ENCODE measurements around the gene CEMIP2. TPM values are rescaled to one million over a fixed set of nuclear protein-coding genes. Genes with fewer than 3 reads are reported as not detected.
A peak's percentile ranks its signal among the peaks of the same experiment; 100 is the strongest.

Gene CEMIP2
- total RNA-seq, 1 donor from 2014 or later, result 114 TPM

DNA sequence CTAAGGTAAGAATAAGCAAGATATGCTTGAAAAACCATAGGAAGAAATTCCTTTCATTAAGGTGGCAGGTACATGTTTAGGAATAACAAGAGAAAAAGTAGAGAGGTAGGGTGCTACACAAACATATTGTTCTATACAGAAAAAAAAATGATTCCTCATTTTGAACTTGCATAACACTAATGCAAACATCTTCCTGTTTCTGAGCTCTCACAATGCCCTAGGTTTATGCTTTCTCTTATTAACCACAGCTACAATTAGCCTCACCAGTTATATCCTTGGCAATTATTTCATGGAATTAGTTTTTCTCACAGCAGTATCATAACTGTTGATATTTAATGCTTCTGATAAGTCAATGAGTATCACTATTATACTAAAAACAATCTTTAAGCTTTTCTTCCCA, 20.7 kb downstream of the CEMIP2 start:
- no peak for DNase-seq (ENCODE audit: extremely low read depth, low read depth, low spot score)

- no peak for DNase-seq (ENCODE audit: extremely low read depth, low read depth, low spot score)
These were observed 21.6 kb downstream of the CEMIP2 start for GRCh38 chr9:71746758-71747125.

- DNase-seq (ENCODE audit: extremely low read depth, low read depth, low spot score), result no peak
These were observed 22.1 kb downstream of the CEMIP2 start for GRCh38 chr9:71746023-71746757.

DNA sequence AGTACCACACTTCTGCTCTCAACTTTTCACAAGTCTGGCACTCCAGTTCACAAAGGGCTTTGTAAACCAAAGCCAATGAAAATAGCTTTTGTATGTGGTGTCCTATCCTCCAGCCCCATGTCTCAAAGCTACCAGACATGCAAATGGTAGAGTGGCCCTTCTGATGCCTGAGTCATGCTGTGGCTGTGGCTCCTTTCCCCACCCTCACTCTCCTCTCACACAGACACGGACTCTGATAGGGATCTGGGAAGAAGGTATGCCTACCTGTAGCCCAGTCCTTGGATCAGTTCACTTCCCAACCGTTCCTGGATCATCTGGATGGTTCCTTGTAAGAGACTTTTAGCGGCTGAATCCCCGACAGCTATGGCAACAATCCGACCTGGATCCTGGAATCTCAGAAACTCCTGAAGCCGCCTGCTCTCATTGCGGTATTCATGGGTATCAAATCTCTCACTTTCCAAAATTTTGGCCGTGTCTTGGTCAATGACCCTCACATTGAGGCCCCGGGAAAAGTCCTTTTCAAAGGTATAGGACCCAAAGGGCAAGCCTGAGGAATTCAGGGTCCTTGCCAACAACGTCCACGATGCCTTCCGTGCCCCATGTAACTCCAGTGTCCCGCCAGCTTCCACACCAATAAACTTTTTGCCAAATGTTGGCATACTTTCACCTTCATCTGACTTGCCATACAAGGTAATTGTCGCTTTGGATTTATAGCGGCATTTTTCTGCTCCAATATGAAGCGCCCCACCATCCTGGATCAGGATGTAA, 23.4 kb downstream of the CEMIP2 start:
- DNase-seq (ENCODE audit: extremely low read depth, low read depth, low spot score), result no peak

GRCh38 chr9:71743882-71744281, 24.4 kb downstream of the CEMIP2 start:
- DNase-seq (ENCODE audit: extremely low read depth, low read depth, low spot score), result no peak

GRCh38 chr9:71743217-71743705, 25.1 kb downstream of the CEMIP2 start:
- no peak for DNase-seq (ENCODE audit: extremely low read depth, low read depth, low spot score)

GRCh38 chr9:71742703-71743102, 25.6 kb downstream of the CEMIP2 start:
- DNase-seq (ENCODE audit: extremely low read depth, low read depth, low spot score), result no peak

GRCh38 chr9:71741926-71742648, 26.2 kb downstream of the CEMIP2 start:
- DNase-seq (ENCODE audit: extremely low read depth, low read depth, low spot score), result no peak

DNA sequence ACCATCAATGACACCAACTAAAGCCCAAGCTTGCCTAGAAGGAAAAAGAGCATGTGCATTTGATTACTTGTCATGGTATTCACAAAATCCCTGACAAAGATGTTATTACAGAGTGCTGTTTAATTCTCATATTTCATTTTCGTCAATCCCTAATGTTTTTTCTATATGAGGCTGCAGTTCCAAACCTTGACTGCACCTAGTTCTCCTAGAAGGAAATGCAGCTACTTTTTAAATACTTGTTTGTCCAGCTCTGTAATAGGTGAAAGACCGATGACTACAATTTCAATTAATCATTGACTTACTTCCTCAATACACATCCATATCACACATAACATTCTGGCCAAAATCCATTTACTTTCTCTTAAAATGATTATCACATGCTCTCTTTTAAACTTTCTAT, 28.1 kb downstream of the CEMIP2 start:
- DNase-seq (ENCODE audit: extremely low read depth, low read depth, low spot score), result no peak

DNA sequence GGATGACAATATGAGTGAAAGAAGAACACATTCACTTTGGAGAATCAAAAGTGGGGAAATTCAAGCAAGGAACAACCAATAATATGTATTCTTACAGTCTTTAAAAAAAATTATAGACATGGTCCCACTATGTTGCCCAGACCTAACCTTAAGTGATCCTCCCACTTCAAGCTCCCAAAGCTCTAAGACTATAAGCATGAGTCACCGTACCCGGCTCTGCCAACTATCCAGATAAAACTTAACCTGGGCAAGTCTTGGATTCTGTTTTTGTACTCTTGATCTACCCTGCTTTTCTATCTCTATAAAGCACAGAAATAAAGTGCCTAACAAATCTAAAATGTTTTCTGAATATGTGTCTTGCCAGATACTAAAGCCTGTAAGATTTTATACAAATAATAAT, 30.9 kb downstream of the CEMIP2 start:
- DNase-seq (ENCODE audit: extremely low read depth, low read depth, low spot score), result no peak

DNA sequence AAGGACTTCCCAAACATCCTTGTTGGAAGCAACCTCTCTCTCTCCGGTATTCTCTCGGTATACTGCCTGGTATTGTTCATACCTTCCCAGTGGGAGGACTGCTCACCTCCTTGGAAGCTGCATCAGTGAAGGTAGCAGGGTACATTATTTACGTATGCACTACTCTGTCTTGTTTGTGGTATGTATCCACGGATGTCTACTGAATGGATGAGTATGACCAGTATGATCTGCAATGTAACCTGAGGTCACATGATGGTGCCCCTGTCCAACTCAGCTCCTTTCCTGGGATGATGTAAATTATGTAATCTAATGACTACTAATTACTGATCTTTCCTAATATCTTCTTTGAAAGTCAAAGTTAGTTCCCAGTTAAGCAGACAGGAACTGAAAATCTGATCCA, 32.1 kb downstream of the CEMIP2 start:
- no peak for DNase-seq (ENCODE audit: extremely low read depth, low read depth, low spot score)

DNA sequence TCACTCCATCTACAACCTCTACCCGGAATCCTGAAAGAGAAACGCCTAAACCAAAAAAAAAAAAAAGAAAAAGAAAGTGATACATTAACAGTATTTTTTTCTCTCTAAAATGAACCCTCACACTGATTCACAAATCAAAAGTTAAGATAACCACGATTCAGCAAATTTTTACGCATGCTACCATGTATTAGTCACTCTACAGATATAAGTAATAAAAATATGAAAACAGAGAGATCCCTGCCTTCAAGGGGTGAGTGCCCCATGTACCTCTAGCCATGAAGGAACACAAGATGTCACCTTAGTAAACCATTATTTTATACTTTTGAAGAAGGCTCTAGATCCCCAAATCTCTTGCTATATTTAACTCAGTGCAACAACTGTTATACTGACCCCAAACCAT, 33.4 kb downstream of the CEMIP2 start:
- no peak for DNase-seq (ENCODE audit: extremely low read depth, low read depth, low spot score)

- DNase-seq (ENCODE audit: extremely low read depth, low read depth, low spot score), result no peak
These were observed 35.1 kb downstream of the CEMIP2 start for GRCh38 chr9:71733176-71733575.

- DNase-seq (ENCODE audit: extremely low read depth, low read depth, low spot score), result no peak
These were observed 38.3 kb downstream of the CEMIP2 start for GRCh38 chr9:71729816-71730526.

- DNase-seq (ENCODE audit: extremely low read depth, low read depth, low spot score), result no peak
These were observed 41.6 kb downstream of the CEMIP2 start for GRCh38 chr9:71726723-71727122.

DNA sequence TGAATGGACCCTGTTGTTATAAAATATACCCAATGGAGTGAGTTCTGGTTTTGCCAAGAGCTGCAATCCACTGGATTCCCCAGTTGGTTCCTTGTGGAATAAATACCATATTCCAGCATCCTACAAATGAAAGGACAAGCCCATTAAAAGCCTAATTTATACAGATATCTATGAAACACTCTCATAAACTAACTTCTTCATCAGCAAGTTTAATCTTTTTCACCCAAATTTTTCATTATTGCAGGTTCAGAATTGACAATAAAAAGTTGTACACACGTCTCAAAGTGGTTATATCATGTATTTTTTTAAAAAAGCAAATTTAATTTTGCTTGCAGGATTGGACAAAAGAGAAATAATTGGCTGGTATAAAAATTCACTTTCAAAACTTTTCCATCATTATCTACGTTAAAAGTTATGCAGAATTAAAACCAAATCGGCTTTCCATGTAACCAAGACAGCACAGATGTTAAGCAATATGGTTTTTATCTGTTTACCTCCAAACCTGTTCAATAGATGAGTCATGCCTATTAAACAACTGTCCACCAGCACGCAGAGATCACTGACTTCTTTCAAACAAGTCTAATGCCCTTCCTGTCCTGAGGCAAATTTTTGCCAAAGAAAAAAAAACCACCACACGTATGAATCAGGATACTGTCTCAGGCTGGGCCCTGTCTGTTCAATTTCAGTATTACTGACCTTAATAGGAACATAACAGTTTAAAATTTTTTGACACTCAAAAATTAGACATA, 42.5 kb downstream of the CEMIP2 start:
- peak; percentile 47 for DNase-seq (ENCODE audit: extremely low read depth, low read depth, low spot score)

DNA sequence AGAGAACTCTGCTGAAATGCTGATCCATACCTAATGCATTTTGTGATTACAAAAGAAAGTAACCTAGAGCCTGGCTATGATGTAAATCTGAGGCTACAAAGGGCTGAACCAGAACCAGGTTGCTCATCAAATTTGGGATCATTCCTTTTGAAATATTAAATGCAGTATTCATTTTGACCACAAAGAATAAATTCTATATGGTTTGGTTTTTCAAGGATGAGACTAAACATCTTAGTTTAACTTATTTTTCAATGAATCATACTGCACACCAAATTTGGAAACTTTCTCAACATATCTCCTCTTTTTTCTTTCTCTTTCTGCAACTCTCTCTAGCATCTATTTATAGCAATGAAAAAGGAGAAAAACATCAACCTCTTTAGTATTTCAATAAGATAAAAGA, 46.5 kb downstream of the CEMIP2 start:
- DNase-seq (ENCODE audit: extremely low read depth, low read depth, low spot score), result no peak

DNA sequence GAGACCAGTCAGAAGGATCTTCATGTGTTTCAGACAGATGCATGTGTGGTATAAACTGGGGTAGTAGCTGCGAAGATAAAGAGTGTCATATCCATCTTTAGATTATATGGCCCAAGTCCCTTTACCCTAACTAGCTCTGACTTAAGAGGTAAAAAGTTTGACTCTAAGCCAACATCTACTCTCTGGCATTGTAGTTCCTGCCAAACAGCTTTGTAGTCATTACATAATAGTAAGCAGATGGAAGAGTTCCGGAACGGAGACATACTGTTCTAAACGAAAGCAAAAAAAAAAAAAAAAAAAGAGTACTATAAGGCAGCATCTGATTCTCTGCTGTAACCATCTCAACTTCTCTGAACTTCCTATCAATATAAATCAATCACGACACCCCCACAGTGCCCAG, 48.8 kb downstream of the CEMIP2 start:
- DNase-seq (ENCODE audit: extremely low read depth, low read depth, low spot score), result no peak

- no peak for DNase-seq (ENCODE audit: extremely low read depth, low read depth, low spot score)
These were observed 49.2 kb downstream of the CEMIP2 start for GRCh38 chr9:71719088-71719487.
